K562 (cell line): Measurements from ENCODE around the gene ISG20. TPM values are rescaled to one million over a fixed set of nuclear protein-coding genes. Genes with fewer than 3 reads are reported as not detected.

Source experiments
- ATAC-seq: fragments of 200-7000 bp; cut with Tn5 transposase; 3 replicates; pipeline ENCODE4 v1.9.1; 2020; ENCODE audit warnings: moderate library complexity
- BruUV-seq: library from RNA; stranded (reverse); fragments of 400-500 nt; replicated peaks from 2 replicates; lab custom pipeline; 2021; lab: Mats Ljungman, UMichigan
- CTCF ChIA-PET: fragments of 300-600 bp; formaldehyde crosslinking; extraction: SDS; loops from one replicate; lab custom pipeline; 2021; ENCODE audit warnings: low intra/inter-chr PET ratio; lab: Yijun Ruan, JAX
- POLR2A ChIA-PET: fragments of 300-600, 350-650 bp; sonication (Branson Sonifier 250); formaldehyde crosslinking; extraction: SDS; loops from one replicate; lab custom pipeline; 2021; ENCODE audit warnings: antibody characterized with exemption, inconsistent platforms; lab: Yijun Ruan, JAX
- DNase-seq, 4 experiments: peaks; one replicate each; pipeline versions ENCODE4 v3.0.0 to v3.0.0-alpha.2; 2011 to 2018; ENCODE audit warnings: low spot score in 3 of 4, mixed read lengths in 3 of 4; ENCODE audit errors: extremely low read depth in 1 of 4
- FAIRE-seq: peaks from 2 replicates; lab custom pipeline; 2011; peaks lifted over from hg19 to GRCh38; lab: Jason Lieb, UNC
- H2AFZ ChIP-seq: 2 replicates; pipeline ENCODE4 v1.6.0; 2011; ENCODE audit warnings: low read depth, low read length, control low read depth, inconsistent platforms
- H3K27ac ChIP-seq: fragments of 200-600 bp; 3 replicates; pipeline ENCODE4 v1.8.0; 2011; ENCODE audit warnings: low read depth, mild to moderate bottlenecking, control low read depth, inconsistent platforms, low read length, moderate library complexity, mixed read lengths; ENCODE audit errors: extremely low read depth
- H3K27me3 ChIP-seq, 2 experiments: fragments of 300-600 bp in 1 of 2; 2 replicates in 1 of 2; 3 replicates in 1 of 2; pipeline versions ENCODE4 v1.6.0 to v1.8.0; 2011; ENCODE audit warnings: inconsistent platforms in 2 of 2, low read length in 2 of 2, mild to moderate bottlenecking in 1 of 2, mixed read lengths in 1 of 2, moderate library complexity in 1 of 2; ENCODE audit not compliant: control insufficient read depth in 2 of 2, insufficient read depth in 2 of 2
- H3K36me3 ChIP-seq: fragments of 300-600 bp; 3 replicates; pipeline ENCODE4 v1.8.0; 2011; ENCODE audit warnings: mild to moderate bottlenecking, low read length, inconsistent platforms; ENCODE audit not compliant: control insufficient read depth, insufficient read depth
- H3K4me1 ChIP-seq, 2 experiments: fragments of 200-600 bp in 1 of 2; replicated peaks in 1 of 2; 2 replicates in 1 of 2; 3 replicates in 1 of 2; pipeline versions ENCODE4 v1.5.1 to v1.8.0; 2011; ENCODE audit warnings: inconsistent platforms in 2 of 2, low read length in 2 of 2, mild to moderate bottlenecking in 1 of 2, mixed read lengths in 1 of 2, moderate library complexity in 1 of 2; ENCODE audit not compliant: control insufficient read depth in 2 of 2, insufficient read depth in 2 of 2
- H3K4me2 ChIP-seq: 2 replicates; pipeline ENCODE4 v1.6.1; 2011; ENCODE audit warnings: low read length, control low read depth, inconsistent platforms, mixed read lengths; ENCODE audit not compliant: insufficient read depth
- H3K4me3 ChIP-seq: fragments of 200-600 bp; sonication (generic), shearing (Covaris generic); 2 replicates; pipeline ENCODE4 v1.5.1; 2016; ENCODE audit warnings: control low read depth, inconsistent platforms
- H3K79me2 ChIP-seq: fragments of 200-600 bp; 3 replicates; pipeline ENCODE4 v1.8.0; 2011; ENCODE audit warnings: low read length, inconsistent platforms; ENCODE audit not compliant: control insufficient read depth, insufficient read depth
- H3K9ac ChIP-seq, 2 experiments: 2 replicates each; pipeline versions ENCODE4 v1.6.0 to v1.6.1; 2011; ENCODE audit warnings: low read depth in 2 of 2, low read length in 2 of 2, control low read depth in 1 of 2, inconsistent platforms in 1 of 2, mild to moderate bottlenecking in 1 of 2, mixed read lengths in 1 of 2; ENCODE audit not compliant: insufficient read depth in 1 of 2
- H3K9me1 ChIP-seq: one replicate; pipeline ENCODE4 v1.6.0; 2011; ENCODE audit warnings: inconsistent platforms, mild to moderate bottlenecking, low read length, moderate library complexity; ENCODE audit not compliant: control insufficient read depth, insufficient read depth
- H3K9me3 ChIP-seq: replicated peaks from 2 replicates; pipeline ENCODE4 v1.5.1; 2011; ENCODE audit warnings: low read depth, low read length, inconsistent platforms; ENCODE audit not compliant: control insufficient read depth, insufficient read depth
- H4K20me1 ChIP-seq: replicated peaks from 2 replicates; pipeline ENCODE4 v1.6.1; 2011; ENCODE audit warnings: low read length, inconsistent platforms, mixed read lengths; ENCODE audit not compliant: control insufficient read depth, insufficient read depth
- E2F8 ChIP-seq: fragments of 450-650 bp; IDR thresholded peaks from 2 replicates; pipeline ENCODE4 v1.7.1; 2018; ENCODE audit warnings: mild to moderate bottlenecking, low read depth; ENCODE audit not compliant: partially characterized antibody
- GTF2E2 ChIP-seq: fragments of 200-800 bp; sonication (Bioruptor generic); IDR thresholded peaks from 2 replicates; pipeline ENCODE4 v1.6.1; 2016; ENCODE audit warnings: missing genetic modification characterization, missing compliant biosample characterization
- KLF6 ChIP-seq: fragments of 250-450 bp; sonication (Bioruptor Pico); IDR thresholded peaks from 2 replicates; pipeline ENCODE4 v1.4.0; 2020; ENCODE audit warnings: mild to moderate bottlenecking, moderate library complexity, borderline replicate concordance
- LCOR ChIP-seq: sonication (generic); formaldehyde crosslinking; IDR thresholded peaks from 2 replicates; pipeline ENCODE4 v1.8.0; 2022; ENCODE audit warnings: mild to moderate bottlenecking, missing genetic modification reagents
- MCM5 ChIP-seq: fragments of 450-650 bp; IDR thresholded peaks from 2 replicates; pipeline ENCODE4 v1.6.1; 2016; ENCODE audit warnings: low read depth
- MTA1 ChIP-seq: fragments of 450-650 bp; IDR thresholded peaks from 2 replicates; pipeline ENCODE4 v1.6.1; 2017; ENCODE audit warnings: borderline replicate concordance
- RFX1 ChIP-seq: fragments of 450-650 bp; IDR thresholded peaks from 2 replicates; pipeline ENCODE4 v1.6.1; 2016; ENCODE audit warnings: mild to moderate bottlenecking, moderate library complexity
- RUNX1 ChIP-seq: sonication (generic); IDR thresholded peaks from 2 replicates; pipeline ENCODE4 v1.6.1; 2016; ENCODE audit warnings: antibody characterized with exemption, low read depth
- ZBTB1 ChIP-seq: sonication (generic); formaldehyde crosslinking; IDR thresholded peaks from 2 replicates; pipeline ENCODE4 v1.8.1; 2023; ENCODE audit warnings: missing genetic modification reagents, low read depth, mild to moderate bottlenecking, borderline replicate concordance
- ZNF696 ChIP-seq: fragments of 250-450 bp; sonication (Bioruptor Pico); conservative IDR thresholded peaks from 2 replicates; pipeline ENCODE4 v1.4.0; 2020; ENCODE audit warnings: mild to moderate bottlenecking, moderate library complexity
- ZNF76 ChIP-seq: fragments of 250-450 bp; sonication (Bioruptor Pico); IDR thresholded peaks from 2 replicates; pipeline ENCODE4 v1.4.0; 2020; ENCODE audit warnings: mild to moderate bottlenecking, moderate library complexity, borderline replicate concordance
- WGBS: fragments of 100-300 bp; shearing (Covaris generic); methylation state at CpG from one replicate; pipeline ENCODE4 v1.1.6; 2016; ENCODE audit warnings: low coverage, mixed read lengths; ENCODE audit not compliant: insufficient coverage; ENCODE audit errors: missing lambda C conversion rate; 5-methylcytosine and 5-hydroxymethylcytosine counted together
- in situ Hi-C: fragments of 300-500 bp; cut with MboI; formaldehyde crosslinking; loops from 4 replicates; pipeline ENCODE4 v1.15.0; 2018; ENCODE audit warnings: inconsistent platforms, mixed read lengths
- intact Hi-C: fragments of 100-400 bp; cut with micrococcal nuclease; formaldehyde crosslinking; loops from 2 replicates; pipeline ENCODE4 v1.14.2; 2022
- polyA plus RNA-seq, 8 experiments: library from polyadenylated mRNA; depleted of rRNA in 4 of 8; stranded (reverse) in 5 of 8; unstranded in 3 of 8; fragments of >200 nt; fragmentation: Nextera tagmentation in 2 of 8; fragmentation: Illumina TruSeq in 1 of 8; extraction: Ambion mirVana in 2 of 8; extraction: Trizol in 1 of 8; gene quantifications; 2 replicates each; pipeline versions ENCODE4 v1.2.1 to v1.2.3, GENCODE V29; 2011 to 2014; ENCODE audit warnings: inconsistent platforms in 1 of 8, missing spikeins in 1 of 8
- total RNA-seq, 7 experiments: library from RNA; depleted of rRNA in 6 of 7; stranded (reverse); fragments of >200 nt in 6 of 7; fragmentation: Illumina TruSeq in 2 of 7; extraction: Trizol in 2 of 7; gene quantifications; 2 replicates each; pipeline versions ENCODE4 v1.2.1 to v1.2.3, GENCODE V29; 2011 to 2021; ENCODE audit warnings: low replicate concordance in 1 of 7
- TF ChIP-seq, protein P1 (sequence below): fragments of 450-650 bp; IDR thresholded peaks from 2 replicates; pipeline ENCODE4 v1.6.1; 2016; ENCODE audit warnings: antibody characterized with exemption
- TF ChIP-seq, protein P2 (sequence below), 3 experiments: IDR thresholded peaks in 2 of 3; conservative IDR thresholded peaks in 1 of 3; 2 replicates each; pipeline ENCODE4 v1.5.1; 2011 to 2012; ENCODE audit warnings: low read length in 3 of 3, mild to moderate bottlenecking in 3 of 3, control low read depth in 2 of 3, improper control_type of control experiment in 1 of 3, inconsistent platforms in 1 of 3, low read depth in 1 of 3, mixed read lengths in 1 of 3, moderate library complexity in 1 of 3; ENCODE audit not compliant: insufficient read depth in 2 of 3

The ISG20 gene
- total and polyA plus RNA-seq, 9 of the 15 experiments (the other 6 are each of a cell fraction or from before 2014, with no cell fraction given): 0.06 to 2.1 (median 1.00) TPM

DNA sequence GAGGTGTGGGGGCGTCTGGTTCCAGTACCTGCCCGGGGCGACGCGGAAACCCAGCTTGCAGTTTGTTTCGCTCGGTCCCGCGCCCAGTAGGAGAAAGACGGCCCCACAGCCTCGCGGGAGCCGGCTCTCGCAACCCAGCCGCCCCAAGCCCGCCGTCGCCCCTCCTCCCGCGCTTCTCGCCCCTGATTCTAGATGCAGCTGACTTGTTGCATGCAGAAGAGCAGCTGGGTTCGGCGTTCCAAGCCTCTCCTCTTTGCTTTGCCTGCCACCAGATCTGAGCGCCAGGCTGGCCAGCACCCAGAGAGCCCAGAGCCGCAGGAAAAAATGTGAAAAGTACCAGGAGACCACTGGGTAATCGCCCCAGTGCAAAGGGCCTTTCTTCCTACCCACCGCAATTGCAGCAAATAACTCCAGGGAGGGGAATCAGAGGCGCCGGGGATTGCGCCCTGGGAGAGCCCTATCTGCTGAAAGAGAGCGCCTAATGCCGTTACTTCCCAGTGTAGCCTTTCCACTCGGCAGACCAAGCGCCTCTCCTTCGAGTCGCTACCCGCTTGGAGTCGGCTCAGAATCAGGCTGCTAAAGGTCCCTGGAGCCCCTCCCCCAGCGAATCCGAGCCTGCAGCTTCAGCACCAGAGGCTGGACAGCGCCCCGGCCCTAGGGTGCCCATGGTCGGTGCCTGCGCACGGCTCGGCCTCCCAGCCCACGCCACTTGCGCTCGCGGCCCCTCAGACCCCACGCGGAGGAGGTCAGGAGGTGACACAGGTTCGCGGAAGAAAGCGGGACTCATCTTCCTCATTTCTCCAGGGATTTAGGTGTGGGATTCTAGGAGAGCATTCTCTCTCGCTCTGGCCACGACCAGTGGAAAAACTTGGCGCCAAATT lies 33.4 kb upstream of the ISG20 start (continued):
- TF ChIP-seq, protein P1, sequence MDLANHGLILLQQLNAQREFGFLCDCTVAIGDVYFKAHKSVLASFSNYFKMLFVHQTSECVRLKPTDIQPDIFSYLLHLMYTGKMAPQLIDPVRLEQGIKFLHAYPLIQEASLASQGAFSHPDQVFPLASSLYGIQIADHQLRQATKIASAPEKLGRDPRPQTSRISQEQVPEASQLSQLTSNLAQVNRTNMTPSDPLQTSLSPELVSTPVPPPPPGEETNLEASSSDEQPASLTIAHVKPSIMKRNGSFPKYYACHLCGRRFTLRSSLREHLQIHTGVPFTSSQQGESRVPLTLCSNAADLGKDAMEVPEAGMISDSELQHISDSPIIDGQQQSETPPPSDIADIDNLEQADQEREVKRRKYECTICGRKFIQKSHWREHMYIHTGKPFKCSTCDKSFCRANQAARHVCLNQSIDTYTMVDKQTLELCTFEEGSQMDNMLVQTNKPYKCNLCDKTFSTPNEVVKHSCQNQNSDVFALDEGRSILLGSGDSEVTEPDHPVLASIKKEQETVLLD: 0 out of 2 replicates have a peak, but pooled peaks have one; percentile 26
- TF ChIP-seq LCOR (peak; percentile 74; the same call in 1 of the 2 replicates), GTF2E2 (tag) (no peak), ZBTB1 (peak; percentile 64; the same call in 1 of the 2 replicates), ZNF696 (CRISPR knock-in tag) (no peak), KLF6 (CRISPR knock-in tag) (no peak)

DNA sequence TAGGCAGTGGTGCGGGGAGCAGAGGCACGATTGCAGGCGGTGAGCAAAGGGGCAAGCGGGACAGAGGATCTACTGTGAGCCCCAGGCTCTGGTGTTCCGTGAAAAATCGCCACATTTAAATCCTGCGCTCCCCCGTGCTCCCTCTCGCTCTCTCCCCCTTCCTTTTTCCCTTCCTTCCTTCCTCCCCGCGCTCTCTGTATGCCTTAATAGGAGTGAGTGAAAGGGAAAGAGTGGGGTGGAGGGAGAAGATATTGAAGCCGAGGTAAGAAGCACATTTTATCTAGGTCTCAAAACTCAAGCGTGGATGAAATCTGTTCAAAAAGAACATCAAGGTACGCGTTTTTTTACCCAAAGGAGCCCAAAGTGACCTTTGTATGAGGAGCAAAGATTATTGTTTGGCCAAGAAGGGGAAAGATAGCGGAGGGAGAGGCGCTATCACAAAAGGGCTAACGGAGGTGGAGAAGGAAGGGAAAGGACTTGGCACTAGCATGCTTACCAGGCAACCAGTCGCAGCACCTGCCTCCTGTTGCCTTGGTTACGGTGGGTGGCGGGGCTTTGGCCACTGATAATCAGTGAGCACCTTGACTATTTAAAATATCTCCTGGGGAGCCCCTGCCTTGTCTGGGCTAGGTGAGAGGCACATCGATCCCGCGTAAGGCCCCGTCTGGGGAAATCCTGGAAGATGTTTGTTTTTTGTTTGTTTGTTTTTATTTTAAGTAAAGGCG lies 32.6 kb upstream of the ISG20 start:
- H3K9ac ChIP-seq: no peak overlapping the region
- TF ChIP-seq MTA1 (no peak), E2F8 (no peak), RFX1 (peak; percentile 50), MCM5 (no peak), RUNX1 (no peak), ZNF76 (CRISPR knock-in tag) (no peak)
- TF ChIP-seq, protein P2, sequence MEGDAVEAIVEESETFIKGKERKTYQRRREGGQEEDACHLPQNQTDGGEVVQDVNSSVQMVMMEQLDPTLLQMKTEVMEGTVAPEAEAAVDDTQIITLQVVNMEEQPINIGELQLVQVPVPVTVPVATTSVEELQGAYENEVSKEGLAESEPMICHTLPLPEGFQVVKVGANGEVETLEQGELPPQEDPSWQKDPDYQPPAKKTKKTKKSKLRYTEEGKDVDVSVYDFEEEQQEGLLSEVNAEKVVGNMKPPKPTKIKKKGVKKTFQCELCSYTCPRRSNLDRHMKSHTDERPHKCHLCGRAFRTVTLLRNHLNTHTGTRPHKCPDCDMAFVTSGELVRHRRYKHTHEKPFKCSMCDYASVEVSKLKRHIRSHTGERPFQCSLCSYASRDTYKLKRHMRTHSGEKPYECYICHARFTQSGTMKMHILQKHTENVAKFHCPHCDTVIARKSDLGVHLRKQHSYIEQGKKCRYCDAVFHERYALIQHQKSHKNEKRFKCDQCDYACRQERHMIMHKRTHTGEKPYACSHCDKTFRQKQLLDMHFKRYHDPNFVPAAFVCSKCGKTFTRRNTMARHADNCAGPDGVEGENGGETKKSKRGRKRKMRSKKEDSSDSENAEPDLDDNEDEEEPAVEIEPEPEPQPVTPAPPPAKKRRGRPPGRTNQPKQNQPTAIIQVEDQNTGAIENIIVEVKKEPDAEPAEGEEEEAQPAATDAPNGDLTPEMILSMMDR (IDR thresholded peaks at IDR 0.05 in 2 of 3, conservative IDR thresholded peaks at IDR 0.05 in 1 of 3; ENCODE audit: insufficient read depth in 2 of 3, low read depth in 1 of 3, low read length in 3 of 3): no peak
- TF ChIP-seq, all 486 proteins: peak for 1
- no peak overlapping the region for H2AFZ ChIP-seq
- peaks cover 24 to 35% of the 10 kb centered on the region in 2 experiments; a peak in 4 of 5 replicates for H3K27me3 ChIP-seq
- no peaks in the 10 kb centered on the region for H3K9me3 ChIP-seq
- no peak for FAIRE-seq
- WGBS: 12% methylated on average over 23 of the region's 26 CpGs
- H3K4me3 ChIP-seq: no peak overlapping the region
- ChIA-PET POLR2A (no interaction called here), CTCF (interaction anchor here (0.6 kb wide), 1 partner anchor 135 kb away, joined by 3 read pairs; no protein-coding TSS in a partner anchor)
- BruUV-seq: no TSS peak
- H4K20me1 ChIP-seq: peaks cover 6% of the 10 kb centered on the region; the same call in 1 of the 2 replicates
- no peak overlapping the region for H3K4me2 ChIP-seq
- no peak for DNase-seq
- intact Hi-C loops: no loop called here
- H3K79me2 ChIP-seq: no peaks in the 10 kb centered on the region
- no peaks in the 10 kb centered on the region for H3K9me1 ChIP-seq
- ATAC-seq: no peak
- no peaks in the 10 kb centered on the region for H3K36me3 ChIP-seq
- no peak overlapping the region for H3K27ac ChIP-seq
- peaks cover 0 to 19% of the 10 kb centered on the region in 2 experiments; a peak in 2 of 5 replicates for H3K4me1 ChIP-seq
- in situ Hi-C loops: no loop called here
